Mucosa of descending colon (tissue), 3 donors: ENCODE data around the gene MTERF1. TPM values are rescaled to one million over a fixed set of nuclear protein-coding genes. Genes with fewer than 3 reads are reported as not detected.

ENCODE experiments used
- ATAC-seq: fragments of 200-7000 bp; cut with Tn5 transposase; one replicate; pipeline ENCODE4 v1.9.1; 2020; ENCODE audit warnings: mild to moderate bottlenecking, moderate library complexity
- DNase-seq, 3 donors: peaks; one replicate each; pipeline ENCODE4 v3.0.0-alpha.2; 2020
- H3K36me3 ChIP-seq: fragments of 200-600 bp; one replicate; pipeline ENCODE4 v1.8.0; 2021; ENCODE audit warnings: low read depth, mild to moderate bottlenecking
- H3K4me1 ChIP-seq: fragments of 200-600 bp; one replicate; pipeline ENCODE4 v1.8.0; 2021; ENCODE audit warnings: low read depth, mild to moderate bottlenecking
- H3K4me3 ChIP-seq: fragments of 200-600 bp; one replicate; pipeline ENCODE4 v1.8.0; 2021; ENCODE audit warnings: mild to moderate bottlenecking
- H3K9me3 ChIP-seq: fragments of 200-600 bp; one replicate; pipeline ENCODE4 v1.8.0; 2021; ENCODE audit warnings: mild to moderate bottlenecking
- intact Hi-C, 2 donors: fragments of 100-400 bp; cut with DNase I in 1 of 2; cut with micrococcal nuclease in 1 of 2; formaldehyde crosslinking; loops; one replicate each; pipeline versions ENCODE4 v1.11.0 to v1.11.1; 2022; cut with DNase I, micrococcal nuclease
- total RNA-seq, 3 donors: library from RNA; stranded (reverse); fragmentation: NEBNext Ultra II Directional in 2 of 3; extraction: Animal tissue kit (Norgen Biotek cat#: 25700) in 2 of 3; gene quantifications; one replicate each; pipeline versions ENCODE4 v1.2.1 to v1.2.4, GENCODE V29; 2021 to 2023
- TF ChIP-seq, protein P1 (sequence below): fragments of 200-600 bp; IDR thresholded peaks from one replicate; pipeline ENCODE4 v1.8.0; 2022; ENCODE audit warnings: antibody characterized with exemption, mild to moderate bottlenecking
- donor health status: DM: no; HTN: no; CAD: no; lungs with moderate emphysema.
- donor health status: DM: no; HTN: no; CAD: no.
- donor health status: DM: no; HTN: yes; CAD: no.

Gene MTERF1
- total RNA-seq, 3 donors from 2014 or later, result 11.4 to 18.8 (median 12.7) TPM

- Histone ChIP-seq H3K4me3 (no peak overlapping the region), H3K36me3 (no peaks in the 10 kb centered on the region), H3K9me3 (no peaks in the 10 kb centered on the region), H3K4me1 (no peaks in the 10 kb centered on the region)
- intact Hi-C loops, result no loop called here
- TF ChIP-seq, protein P1, sequence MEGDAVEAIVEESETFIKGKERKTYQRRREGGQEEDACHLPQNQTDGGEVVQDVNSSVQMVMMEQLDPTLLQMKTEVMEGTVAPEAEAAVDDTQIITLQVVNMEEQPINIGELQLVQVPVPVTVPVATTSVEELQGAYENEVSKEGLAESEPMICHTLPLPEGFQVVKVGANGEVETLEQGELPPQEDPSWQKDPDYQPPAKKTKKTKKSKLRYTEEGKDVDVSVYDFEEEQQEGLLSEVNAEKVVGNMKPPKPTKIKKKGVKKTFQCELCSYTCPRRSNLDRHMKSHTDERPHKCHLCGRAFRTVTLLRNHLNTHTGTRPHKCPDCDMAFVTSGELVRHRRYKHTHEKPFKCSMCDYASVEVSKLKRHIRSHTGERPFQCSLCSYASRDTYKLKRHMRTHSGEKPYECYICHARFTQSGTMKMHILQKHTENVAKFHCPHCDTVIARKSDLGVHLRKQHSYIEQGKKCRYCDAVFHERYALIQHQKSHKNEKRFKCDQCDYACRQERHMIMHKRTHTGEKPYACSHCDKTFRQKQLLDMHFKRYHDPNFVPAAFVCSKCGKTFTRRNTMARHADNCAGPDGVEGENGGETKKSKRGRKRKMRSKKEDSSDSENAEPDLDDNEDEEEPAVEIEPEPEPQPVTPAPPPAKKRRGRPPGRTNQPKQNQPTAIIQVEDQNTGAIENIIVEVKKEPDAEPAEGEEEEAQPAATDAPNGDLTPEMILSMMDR, result no peak
- ATAC-seq (no peak), DNase-seq (no peak)
These were observed 35.5 kb upstream of the MTERF1 start for GRCh38 chr7:91916051-91916440.

DNA sequence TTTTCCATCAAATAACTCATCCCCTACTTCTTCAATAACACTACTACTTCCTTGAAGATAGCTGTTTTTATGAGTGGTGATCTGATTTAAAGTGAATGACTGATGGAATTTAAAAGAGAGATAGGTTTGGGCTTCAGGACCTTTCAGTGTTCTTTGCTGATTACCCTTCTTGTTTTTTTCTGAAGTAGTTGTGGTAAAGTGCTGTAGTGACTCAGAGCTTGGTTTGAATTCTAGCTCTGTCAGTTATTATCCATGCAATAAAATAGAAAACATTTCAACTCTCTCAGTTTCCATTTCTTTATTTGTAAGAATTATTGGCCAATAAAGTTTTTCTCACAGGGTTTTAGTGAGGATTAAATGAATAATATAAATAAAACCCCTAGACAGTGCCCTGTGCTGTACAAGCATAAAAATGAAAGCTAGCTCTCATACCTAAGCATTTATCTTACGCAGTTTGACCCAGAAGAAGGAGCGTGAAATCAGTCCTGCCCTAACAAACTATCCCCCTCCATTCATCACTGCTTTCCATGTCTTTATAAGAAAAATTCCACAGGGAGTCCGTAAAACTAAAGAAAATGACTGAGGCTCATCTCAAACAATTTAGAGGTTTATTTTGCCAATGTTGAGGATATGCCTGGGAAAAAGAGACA is 35.0 kb upstream of the MTERF1 start:
- ATAC-seq (no peak), DNase-seq (no peak)
- no peaks in the 10 kb centered on the region for H3K9me3 ChIP-seq
- H3K4me1 ChIP-seq, result no peaks in the 10 kb centered on the region
- TF ChIP-seq, protein P1, result no peak
- intact Hi-C loops, result no loop called here
- no peaks in the 10 kb centered on the region for H3K36me3 ChIP-seq
- no peak overlapping the region for H3K4me3 ChIP-seq

DNA sequence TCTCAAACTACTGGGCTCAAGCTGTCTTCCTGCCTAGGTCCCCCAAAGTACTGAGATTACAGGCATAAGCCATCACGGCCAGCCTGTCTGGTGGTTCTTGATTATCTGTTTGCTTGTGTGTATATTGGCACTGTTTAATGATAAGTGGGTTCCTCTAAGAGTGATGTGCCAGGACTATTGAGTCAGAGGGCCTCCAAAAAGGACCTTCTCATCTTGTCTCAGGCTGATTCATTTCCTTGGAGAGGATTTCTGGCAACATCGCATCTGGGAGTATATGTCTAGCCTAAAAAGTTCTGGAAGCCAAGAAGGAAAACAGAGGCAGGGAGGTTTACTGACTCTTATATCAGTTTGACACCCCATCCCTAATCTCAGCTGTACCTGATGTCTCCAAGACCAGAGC is 33.1 kb upstream of the MTERF1 start:
- intact Hi-C loops, result no loop called here
- DNase-seq, result no peak
- H3K4me3 ChIP-seq, result no peak overlapping the region
- H3K36me3 ChIP-seq, result no peaks in the 10 kb centered on the region
- TF ChIP-seq, protein P1, result no peak
- ATAC-seq, result no peak
- H3K4me1 ChIP-seq, result no peaks in the 10 kb centered on the region
- H3K9me3 ChIP-seq, result no peaks in the 10 kb centered on the region

DNA sequence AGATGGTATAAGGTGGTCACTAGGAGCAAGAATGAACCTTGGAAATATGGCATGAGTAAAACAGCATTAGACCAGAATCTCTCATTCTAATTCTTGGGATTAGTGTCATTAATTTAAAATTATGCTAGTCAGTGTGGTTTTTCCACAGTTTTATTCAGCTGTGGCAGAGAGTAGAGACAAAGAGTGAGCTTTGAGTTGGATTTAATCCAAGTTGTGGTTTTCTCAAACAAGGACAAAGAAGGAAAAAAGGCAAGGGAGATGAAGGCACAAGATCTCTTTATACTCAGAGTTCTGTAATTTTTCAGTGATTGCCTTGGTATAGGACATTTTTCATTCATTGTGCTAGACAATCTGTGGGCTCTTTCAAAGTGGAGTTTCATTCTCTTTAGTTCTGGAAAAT is 32.0 kb upstream of the MTERF1 start:
- Histone ChIP-seq H3K36me3 (no peaks in the 10 kb centered on the region), H3K4me1 (no peaks in the 10 kb centered on the region), H3K9me3 (no peaks in the 10 kb centered on the region), H3K4me3 (no peak overlapping the region)
- no peak for DNase-seq
- TF ChIP-seq, protein P1, result no peak
- ATAC-seq, result no peak
- intact Hi-C loops, result no loop called here

DNA sequence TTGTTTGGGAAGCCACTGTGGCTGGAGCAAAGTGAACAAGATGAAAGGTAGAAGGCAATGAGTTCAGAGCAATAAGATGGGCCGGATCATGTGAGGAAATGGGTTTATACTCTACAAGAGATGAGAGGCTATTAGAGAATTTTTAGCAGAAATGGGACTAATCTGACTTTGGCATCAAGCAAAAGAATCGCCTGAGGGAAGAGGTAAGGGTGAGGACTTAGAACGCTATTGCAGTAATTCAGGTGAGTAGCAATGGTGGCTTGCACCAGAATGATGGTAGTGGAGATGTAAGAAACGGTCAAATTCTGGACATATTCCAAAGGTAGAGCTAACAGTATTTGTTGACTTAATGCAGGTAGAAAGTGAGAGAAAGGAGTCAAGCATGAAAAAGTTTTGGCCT is 30.6 kb upstream of the MTERF1 start:
- ATAC-seq (no peak), DNase-seq (no peak)
- H3K36me3 ChIP-seq, result no peaks in the 10 kb centered on the region
- no peaks in the 10 kb centered on the region for H3K9me3 ChIP-seq
- H3K4me1 ChIP-seq, result no peaks in the 10 kb centered on the region
- TF ChIP-seq, protein P1, result no peak
- H3K4me3 ChIP-seq, result no peak overlapping the region
- intact Hi-C loops, result no loop called here

GRCh38 chr7:91910171-91910570 is 29.7 kb upstream of the MTERF1 start:
- no peaks in the 10 kb centered on the region for H3K4me1 ChIP-seq
- DNase-seq, result no peak
- H3K36me3 ChIP-seq, result no peaks in the 10 kb centered on the region
- TF ChIP-seq, protein P1, result no peak
- ATAC-seq, result no peak
- no peak overlapping the region for H3K4me3 ChIP-seq
- intact Hi-C loops, result no loop called here
- H3K9me3 ChIP-seq, result no peaks in the 10 kb centered on the region
